Fibroblast of skin of right quadriceps (primary cell): ENCODE measurements around the gene SLU7.

ENCODE experiments used
- DNase-seq: peaks from one replicate; pipeline ENCODE4 v3.0.0-alpha.2; 2013

The SLU7 gene

GRCh38 chr5:160399402-160400353 is 19.2 kb downstream of the SLU7 start, which contains the start of gene FAM200C:
Gene FAM200C, minus strand, starts transcription at chr5:160400054. Its CDS starts 4,564 bp downstream, at chr5:160395490.
- DNase-seq, result peak; percentile 96

GRCh38 chr5:160398806-160399205 is 20.1 kb downstream of the SLU7 start:
- DNase-seq, result peak; percentile 38

- no peak for DNase-seq
Observed at GRCh38 chr5:160397492-160397891, 21.4 kb downstream of the SLU7 start.

- DNase-seq, result no peak
Observed at GRCh38 chr5:160395111-160395510, 23.8 kb downstream of the SLU7 start.

GRCh38 chr5:160390787-160391696 is 27.8 kb downstream of the SLU7 start:
- peak; percentile 24 for DNase-seq

GRCh38 chr5:160387445-160387844 is 31.4 kb downstream of the SLU7 start:
- DNase-seq, result no peak

GRCh38 chr5:160385496-160385895 is 33.4 kb downstream of the SLU7 start:
- no peak for DNase-seq

- no peak for DNase-seq
Observed at GRCh38 chr5:160384681-160385080, 34.2 kb downstream of the SLU7 start.

- no peak for DNase-seq
Observed at GRCh38 chr5:160382346-160382745, 36.5 kb downstream of the SLU7 start.

- no peak for DNase-seq
Observed at GRCh38 chr5:160380041-160380440, 38.8 kb downstream of the SLU7 start.

- DNase-seq, result no peak
Observed at GRCh38 chr5:160379511-160379910, 39.4 kb downstream of the SLU7 start.

- DNase-seq, result no peak
Observed at GRCh38 chr5:160378330-160378729, 40.6 kb downstream of the SLU7 start.

GRCh38 chr5:160377651-160378050 is 41.2 kb downstream of the SLU7 start:
- DNase-seq, result no peak

GRCh38 chr5:160376416-160376815 is 42.5 kb downstream of the SLU7 start:
- no peak for DNase-seq

GRCh38 chr5:160375701-160376100 is 43.2 kb downstream of the SLU7 start:
- DNase-seq, result no peak

GRCh38 chr5:160375166-160375565 is 43.7 kb downstream of the SLU7 start:
- DNase-seq, result peak; percentile 42

GRCh38 chr5:160371294-160371693 is 47.6 kb downstream of the SLU7 start:
- no peak for DNase-seq

- DNase-seq, result no peak
Observed at GRCh38 chr5:160370713-160371034, 48.2 kb downstream of the SLU7 start.

GRCh38 chr5:160369990-160370712 is 48.7 kb downstream of the SLU7 start, which contains the start of gene C1QTNF2:
Gene C1QTNF2, minus strand, starts transcription at chr5:160370626. Its CDS starts 15,615 bp downstream, at chr5:160355011.
- peak; percentile 71 for DNase-seq

- DNase-seq, result no peak
Observed at GRCh38 chr5:160367885-160368284, 51.0 kb downstream of the SLU7 start.

- no peak for DNase-seq
Observed at GRCh38 chr5:160367261-160367660, 51.6 kb downstream of the SLU7 start.

GRCh38 chr5:160366230-160366629 is 52.7 kb downstream of the SLU7 start:
- no peak for DNase-seq
